ENCODE results near the gene TMEM131.

TMEM131 gene

DNA sequence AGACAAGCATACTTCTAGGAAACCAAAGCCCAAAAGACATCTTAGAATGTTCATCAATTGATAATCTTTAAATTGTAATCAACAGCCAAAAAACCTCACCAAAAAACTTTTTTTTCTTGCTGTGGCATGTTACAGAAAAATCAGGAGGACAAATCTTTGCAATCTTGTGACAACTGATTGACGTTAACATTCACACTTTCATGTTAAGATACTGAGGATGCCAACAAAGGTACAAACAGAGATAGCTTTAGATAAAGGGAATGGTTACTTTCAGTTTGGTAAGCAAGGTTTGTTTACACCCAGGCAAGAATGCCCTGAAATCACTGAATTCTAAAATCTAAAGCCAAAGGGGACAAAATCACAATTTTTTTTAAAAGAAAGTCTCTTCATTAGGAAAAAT lies 190.0 kb downstream of the TMEM131 start:
- ChIA-PET CTCF (interaction anchor here (0.6 to 3.2 kb wide), 10 partner anchors 8 to 579 kb away, joined by 3 to 36 read pairs (median 4); no protein-coding TSS in a partner anchor), POLR2A (no interaction called here)
- Histone ChIP-seq H3K4me1 (ENCODE audit: control insufficient read depth, insufficient read depth, low read length) (no peaks in the 10 kb centered on the region), H3K36me3 (ENCODE audit: control insufficient read depth in 2 of 2, insufficient read depth in 1 of 2, low read length in 2 of 2) (peaks cover 0 to 41% of the 10 kb centered on the region in 2 experiments), H3K27ac (ENCODE audit: extremely low read depth, low read depth, low read length) (no peak overlapping the region), H3K4me3 (ENCODE audit: low read depth, low read length) (no peak overlapping the region), H3K9me3 (ENCODE audit: control insufficient read depth, insufficient read depth, low read depth, low read length) (no peaks in the 10 kb centered on the region)
- TF ChIP-seq ZNF791 (tag by site-specific recombination; IDR thresholded peaks at IDR 0.05), result no peak
- TF ChIP-seq ZNF623 (tag by site-specific recombination; IDR thresholded peaks at IDR 0.05), result no peak
- no peak for TF ChIP-seq TRIM28 (IDR thresholded peaks at IDR 0.05; ENCODE audit: borderline replicate concordance, low read length)
- no peak for TF ChIP-seq ZNF792 (tag by site-specific recombination; IDR thresholded peaks at IDR 0.05)
- TF ChIP-seq, protein P1, sequence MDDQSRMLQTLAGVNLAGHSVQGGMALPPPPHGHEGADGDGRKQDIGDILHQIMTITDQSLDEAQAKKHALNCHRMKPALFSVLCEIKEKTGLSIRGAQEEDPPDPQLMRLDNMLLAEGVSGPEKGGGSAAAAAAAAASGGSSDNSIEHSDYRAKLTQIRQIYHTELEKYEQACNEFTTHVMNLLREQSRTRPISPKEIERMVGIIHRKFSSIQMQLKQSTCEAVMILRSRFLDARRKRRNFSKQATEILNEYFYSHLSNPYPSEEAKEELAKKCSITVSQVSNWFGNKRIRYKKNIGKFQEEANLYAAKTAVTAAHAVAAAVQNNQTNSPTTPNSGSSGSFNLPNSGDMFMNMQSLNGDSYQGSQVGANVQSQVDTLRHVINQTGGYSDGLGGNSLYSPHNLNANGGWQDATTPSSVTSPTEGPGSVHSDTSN (CRISPR knock-in tag; IDR thresholded peaks at IDR 0.05), result no peak
- TF ChIP-seq HOXD13 (CRISPR knock-in tag; IDR thresholded peaks at IDR 0.05; ENCODE audit: borderline replicate concordance), result no peak
- no peak for TF ChIP-seq ZXDB (tag by site-specific recombination; IDR thresholded peaks at IDR 0.05)

GRCh38 chr2:97801028-97801427 lies 194.7 kb downstream of the TMEM131 start:
- ChIA-PET POLR2A (no interaction called here), CTCF (interaction anchor here (1.2 kb wide), 1 partner anchor 8 kb away, joined by 4 read pairs; no protein-coding TSS in a partner anchor)
- TF ChIP-seq, protein P2, sequence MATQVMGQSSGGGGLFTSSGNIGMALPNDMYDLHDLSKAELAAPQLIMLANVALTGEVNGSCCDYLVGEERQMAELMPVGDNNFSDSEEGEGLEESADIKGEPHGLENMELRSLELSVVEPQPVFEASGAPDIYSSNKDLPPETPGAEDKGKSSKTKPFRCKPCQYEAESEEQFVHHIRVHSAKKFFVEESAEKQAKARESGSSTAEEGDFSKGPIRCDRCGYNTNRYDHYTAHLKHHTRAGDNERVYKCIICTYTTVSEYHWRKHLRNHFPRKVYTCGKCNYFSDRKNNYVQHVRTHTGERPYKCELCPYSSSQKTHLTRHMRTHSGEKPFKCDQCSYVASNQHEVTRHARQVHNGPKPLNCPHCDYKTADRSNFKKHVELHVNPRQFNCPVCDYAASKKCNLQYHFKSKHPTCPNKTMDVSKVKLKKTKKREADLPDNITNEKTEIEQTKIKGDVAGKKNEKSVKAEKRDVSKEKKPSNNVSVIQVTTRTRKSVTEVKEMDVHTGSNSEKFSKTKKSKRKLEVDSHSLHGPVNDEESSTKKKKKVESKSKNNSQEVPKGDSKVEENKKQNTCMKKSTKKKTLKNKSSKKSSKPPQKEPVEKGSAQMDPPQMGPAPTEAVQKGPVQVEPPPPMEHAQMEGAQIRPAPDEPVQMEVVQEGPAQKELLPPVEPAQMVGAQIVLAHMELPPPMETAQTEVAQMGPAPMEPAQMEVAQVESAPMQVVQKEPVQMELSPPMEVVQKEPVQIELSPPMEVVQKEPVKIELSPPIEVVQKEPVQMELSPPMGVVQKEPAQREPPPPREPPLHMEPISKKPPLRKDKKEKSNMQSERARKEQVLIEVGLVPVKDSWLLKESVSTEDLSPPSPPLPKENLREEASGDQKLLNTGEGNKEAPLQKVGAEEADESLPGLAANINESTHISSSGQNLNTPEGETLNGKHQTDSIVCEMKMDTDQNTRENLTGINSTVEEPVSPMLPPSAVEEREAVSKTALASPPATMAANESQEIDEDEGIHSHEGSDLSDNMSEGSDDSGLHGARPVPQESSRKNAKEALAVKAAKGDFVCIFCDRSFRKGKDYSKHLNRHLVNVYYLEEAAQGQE (tag by site-specific recombination; IDR thresholded peaks at IDR 0.05), result no peak
- TF ChIP-seq ZNF146 (tag by site-specific recombination; IDR thresholded peaks at IDR 0.05) (no peak), ZNF561 (tag by site-specific recombination; IDR thresholded peaks at IDR 0.05; ENCODE audit: borderline replicate concordance) (no peak), ZNF121 (tag by site-specific recombination; IDR thresholded peaks at IDR 0.05) (no peak), ZFHX2 (tag by site-specific recombination; conservative IDR thresholded peaks at IDR 0.05) (no peak), ZNF639 (tag by site-specific recombination; IDR thresholded peaks at IDR 0.05) (no peak)
- H3K27ac ChIP-seq (ENCODE audit: extremely low read depth, low read depth, low read length), result no peak overlapping the region
- H3K4me3 ChIP-seq (ENCODE audit: low read depth, low read length), result no peak overlapping the region
- H3K9me3 ChIP-seq (ENCODE audit: control insufficient read depth, insufficient read depth, low read depth, low read length), result no peaks in the 10 kb centered on the region
- H3K4me1 ChIP-seq (ENCODE audit: control insufficient read depth, insufficient read depth, low read length), result no peaks in the 10 kb centered on the region
- H3K36me3 ChIP-seq (ENCODE audit: control insufficient read depth in 2 of 2, insufficient read depth in 1 of 2, low read length in 2 of 2), result peaks cover 0 to 27% of the 10 kb centered on the region in 2 experiments; a peak in 2 of 3 replicates

DNA sequence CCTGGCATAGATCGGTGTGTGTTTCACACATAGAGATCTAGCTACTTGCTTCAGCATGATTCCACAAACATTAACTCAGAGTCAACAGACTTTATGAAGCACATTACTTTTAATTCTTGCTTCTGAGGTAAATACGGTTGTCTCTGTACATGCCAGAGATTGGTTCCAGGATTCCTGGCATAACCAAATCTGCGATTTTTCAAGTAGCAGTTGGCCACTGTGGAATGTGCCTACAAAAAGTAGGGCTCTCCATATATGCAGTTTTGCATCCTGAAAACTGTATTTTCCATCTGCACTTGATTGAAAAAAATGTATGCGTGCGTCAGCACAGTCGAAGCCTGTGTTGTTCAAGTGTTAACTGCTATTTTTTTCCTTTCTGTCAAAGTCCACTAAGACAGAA lies 197.3 kb downstream of the TMEM131 start:
- no peak for TF ChIP-seq ZNF660 (tag by site-specific recombination; IDR thresholded peaks at IDR 0.05)
- TF ChIP-seq ZNF843 (tag by site-specific recombination; IDR thresholded peaks at IDR 0.05), result no peak
- no peak for TF ChIP-seq ZNF132 (tag by site-specific recombination; IDR thresholded peaks at IDR 0.05; ENCODE audit: borderline replicate concordance)
- TF ChIP-seq ZNF148 (tag by site-specific recombination; IDR thresholded peaks at IDR 0.05; ENCODE audit: borderline replicate concordance), result no peak
- TF ChIP-seq ZNF335 (tag by site-specific recombination; conservative IDR thresholded peaks at IDR 0.05), result no peak
- TF ChIP-seq ZNF654 (tag by site-specific recombination; IDR thresholded peaks at IDR 0.05; ENCODE audit: low read depth), result no peak
- TF ChIP-seq ZNF529 (tag by site-specific recombination; IDR thresholded peaks at IDR 0.05; ENCODE audit: insufficient replicate concordance), result no peak
- TF ChIP-seq ZNF211 (tag by site-specific recombination; IDR thresholded peaks at IDR 0.05; ENCODE audit: low read depth), result no peak
- no peak for TF ChIP-seq PRDM6 (tag by site-specific recombination; IDR thresholded peaks at IDR 0.05)
- no peak overlapping the region for H3K27ac ChIP-seq (ENCODE audit: extremely low read depth, low read depth, low read length)
- POLR2A ChIA-PET, result no interaction called here
- no peaks in the 10 kb centered on the region for H3K9me3 ChIP-seq (ENCODE audit: control insufficient read depth, insufficient read depth, low read depth, low read length)
- H3K4me3 ChIP-seq (ENCODE audit: low read depth, low read length), result no peak overlapping the region
- no peaks in the 10 kb centered on the region for H3K4me1 ChIP-seq (ENCODE audit: control insufficient read depth, insufficient read depth, low read length)
- CTCF ChIA-PET, result interaction anchor here (2.6 kb wide), 1 partner anchor 8 kb away, joined by 15 read pairs; no protein-coding TSS in a partner anchor
- peaks cover 0 to 23% of the 10 kb centered on the region in 2 experiments; a peak in 1 of 3 replicates for H3K36me3 ChIP-seq (ENCODE audit: control insufficient read depth in 2 of 2, insufficient read depth in 1 of 2, low read length in 2 of 2)

Measured in HEK293 (cell line).